Posterior vena cava (tissue), 2 donors: ENCODE results near the gene PCCA. TPM values are rescaled to one million over a fixed set of nuclear protein-coding genes. Genes with fewer than 3 reads are reported as not detected.

ENCODE experiments used
- DNase-seq: peaks from one replicate; pipeline ENCODE4 v3.0.0-alpha.2; 2020; ENCODE audit warnings: low spot score
- intact Hi-C, 2 donors: fragments of 100-400 bp; cut with DNase I; formaldehyde crosslinking; loops; one replicate each; pipeline versions ENCODE4 v1.14.1 to v1.14.2; 2022 to 2023
- total RNA-seq, 2 donors: library from RNA; stranded (reverse); fragmentation: NEBNext Ultra II Directional; extraction: Animal tissue kit (Norgen Biotek cat#: 25700); gene quantifications; one replicate each; pipeline ENCODE4 v1.2.1, GENCODE V29; 2021
- donor health status: DM: yes; HTN: yes; CAD: no.
- donor health status: DM: yes; HTN: yes; CAD: no.

PCCA gene
- total RNA-seq, 2 donors from 2014 or later, result 32.0 to 34.5 TPM

DNA sequence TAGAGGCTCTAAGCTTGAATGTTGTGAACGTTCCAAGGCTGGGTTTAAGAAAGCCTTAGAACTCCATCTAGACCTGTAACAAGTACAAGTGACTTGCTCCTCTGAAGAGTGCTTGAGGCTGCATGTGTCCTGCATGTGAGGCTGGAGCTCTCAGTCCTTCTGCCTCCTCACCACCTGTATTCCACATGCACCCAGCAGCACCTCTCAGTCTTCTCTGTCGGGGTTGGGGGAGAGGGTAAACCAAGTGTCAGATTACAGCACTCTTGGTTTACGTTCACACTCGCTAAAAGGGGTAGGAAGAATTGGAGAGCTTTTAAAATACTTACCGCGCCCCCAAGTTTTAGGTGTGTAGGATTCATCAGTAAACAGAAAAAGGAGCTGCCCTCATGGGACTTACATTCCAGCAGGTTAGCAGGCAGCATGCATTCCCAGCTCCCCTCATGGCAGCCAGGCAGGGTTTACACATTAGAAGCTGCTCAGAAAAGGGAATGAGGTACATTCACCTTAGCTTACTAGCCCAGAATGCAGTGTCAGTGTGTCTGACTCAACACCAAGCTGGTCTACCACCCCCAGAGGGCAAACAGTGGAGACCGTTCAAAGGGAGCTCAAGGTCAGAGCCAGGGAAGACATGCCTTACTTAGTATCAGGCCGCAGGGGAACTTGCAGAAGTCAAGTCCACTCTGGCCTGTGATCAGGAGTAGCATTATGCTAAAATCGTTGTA is 248.1 kb downstream of the PCCA start:
- intact Hi-C loops, result no loop called here
- DNase-seq, result no peak

DNA sequence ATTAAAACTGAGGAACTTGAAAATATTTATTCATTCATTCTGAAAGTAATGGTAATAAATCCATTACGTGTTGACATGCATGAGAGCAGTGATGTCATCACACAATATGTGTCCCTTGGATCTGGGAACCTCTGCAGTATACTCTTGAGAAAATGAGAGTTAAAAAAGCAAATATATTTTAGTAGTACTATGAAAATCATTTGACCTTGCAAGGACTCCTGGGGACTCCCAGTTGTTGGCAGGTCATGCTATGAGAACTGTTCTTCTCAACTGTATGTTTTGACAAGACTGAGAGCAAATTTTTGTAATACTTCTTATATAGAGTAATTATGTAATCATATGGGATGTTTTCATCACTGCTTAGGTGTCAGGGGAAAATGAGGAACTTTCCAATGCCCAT is 249.4 kb downstream of the PCCA start:
- DNase-seq, result no peak
- intact Hi-C loops, result no loop called here

DNA sequence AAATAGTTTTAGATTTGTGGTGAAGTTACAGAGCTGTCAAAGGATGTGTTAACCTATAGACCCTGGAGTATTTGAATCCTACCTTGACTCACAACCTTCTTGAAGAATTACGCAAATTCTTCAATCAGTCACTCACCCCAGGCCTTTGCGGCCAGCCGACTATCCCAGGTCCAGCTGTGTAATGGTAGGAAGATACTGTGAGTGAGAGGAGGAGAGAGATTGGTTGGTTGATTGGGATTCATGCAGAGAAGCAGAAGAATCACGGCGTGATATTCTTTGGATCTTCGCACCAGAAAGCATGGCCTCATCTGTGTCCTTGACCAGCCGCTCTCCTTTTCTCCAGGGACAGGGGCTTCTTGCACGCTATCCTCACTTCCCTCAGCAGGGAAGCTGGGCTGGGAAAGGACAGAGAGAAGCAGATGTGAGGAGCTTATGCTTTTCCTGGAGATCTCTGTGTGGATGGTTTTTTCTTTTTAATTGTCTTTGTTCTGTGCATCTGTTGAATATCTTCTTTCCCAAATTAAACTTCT is 250.6 kb downstream of the PCCA start:
- intact Hi-C loops, result no loop called here
- no peak for DNase-seq

DNA sequence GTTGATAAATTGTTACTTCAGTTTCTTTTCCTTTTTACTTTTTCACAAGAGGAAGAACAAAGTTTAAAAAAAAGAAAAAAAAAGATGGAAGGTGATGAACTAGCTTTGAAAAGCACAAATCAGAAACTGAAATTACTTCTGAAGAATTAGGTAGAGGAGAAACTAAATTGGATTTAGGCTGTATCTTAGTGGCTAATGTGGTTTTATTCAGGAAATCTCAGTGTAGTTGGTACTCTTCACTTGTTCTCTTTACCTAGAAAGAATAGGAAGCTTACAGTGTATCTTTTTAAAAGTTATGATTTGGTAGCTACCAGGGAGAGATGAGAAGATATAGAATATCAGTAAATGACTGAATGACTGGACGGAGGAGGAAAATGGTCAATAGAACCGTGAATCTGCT is 252.0 kb downstream of the PCCA start:
- intact Hi-C loops, result no loop called here

DNA sequence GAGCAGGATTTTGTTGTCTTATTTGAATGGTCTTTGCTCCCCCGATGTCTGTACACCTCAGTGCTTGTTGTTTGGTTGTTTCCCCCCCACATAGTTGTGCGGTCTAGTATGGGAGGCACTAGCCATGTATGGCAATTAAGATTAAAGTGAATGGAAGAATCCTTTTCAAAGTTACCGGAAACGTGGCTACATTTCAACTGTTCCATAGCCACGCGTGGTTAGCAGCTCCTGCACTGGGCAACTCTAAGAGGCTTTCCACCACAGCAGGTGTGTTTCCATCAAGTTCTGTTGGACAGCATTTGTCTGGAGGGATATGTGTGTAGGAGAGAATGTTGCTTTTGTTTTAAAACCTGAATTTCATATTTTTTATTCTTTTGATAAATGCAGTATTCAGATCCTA is 252.4 kb downstream of the PCCA start:
- intact Hi-C loops, result no loop called here

More for the DNA sequence above, 252.0 kb downstream of the PCCA start:
- DNase-seq, result no peak

DNA sequence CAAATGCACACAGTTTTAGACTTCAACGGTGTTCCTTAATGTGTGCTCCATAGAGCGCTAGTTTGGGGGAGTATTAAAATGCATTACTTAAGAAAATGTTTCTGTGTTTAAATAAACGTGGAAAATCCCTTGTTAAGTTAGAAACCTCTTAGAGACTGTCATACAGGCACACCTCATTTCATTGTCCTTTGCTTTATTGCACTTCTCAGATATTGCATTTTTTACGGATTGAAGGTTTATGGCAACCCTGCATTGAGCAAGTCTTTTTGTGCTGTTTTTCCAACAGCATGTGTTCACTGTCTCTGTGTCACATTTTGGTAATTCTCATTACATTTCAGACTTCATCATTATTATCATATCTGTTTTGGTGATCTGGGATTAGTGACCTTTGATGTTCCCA is 255.7 kb downstream of the PCCA start:
- DNase-seq, result no peak
- intact Hi-C loops, result no loop called here

More for the DNA sequence above, 252.4 kb downstream of the PCCA start:
- DNase-seq, result no peak

DNA sequence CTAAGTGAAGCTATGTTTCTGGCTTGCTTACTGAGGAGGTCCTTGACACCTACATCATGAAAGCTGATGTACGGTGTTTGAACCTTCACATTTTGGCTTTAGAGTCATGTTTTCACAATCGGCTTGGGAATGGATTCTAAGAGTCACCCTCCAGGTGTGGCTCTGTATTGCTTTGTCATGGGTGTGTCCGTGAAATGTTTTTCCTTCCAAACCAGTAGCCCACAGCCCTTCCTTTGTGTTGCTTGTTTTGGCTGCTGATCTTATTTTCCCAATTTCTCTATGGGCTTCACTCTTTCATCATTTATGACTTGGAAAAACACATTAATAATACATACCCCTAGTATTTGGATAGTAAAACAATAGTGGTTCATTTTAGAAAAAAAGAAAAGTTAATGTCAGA is 259.1 kb downstream of the PCCA start:
- DNase-seq, result no peak
- intact Hi-C loops, result no loop called here

DNA sequence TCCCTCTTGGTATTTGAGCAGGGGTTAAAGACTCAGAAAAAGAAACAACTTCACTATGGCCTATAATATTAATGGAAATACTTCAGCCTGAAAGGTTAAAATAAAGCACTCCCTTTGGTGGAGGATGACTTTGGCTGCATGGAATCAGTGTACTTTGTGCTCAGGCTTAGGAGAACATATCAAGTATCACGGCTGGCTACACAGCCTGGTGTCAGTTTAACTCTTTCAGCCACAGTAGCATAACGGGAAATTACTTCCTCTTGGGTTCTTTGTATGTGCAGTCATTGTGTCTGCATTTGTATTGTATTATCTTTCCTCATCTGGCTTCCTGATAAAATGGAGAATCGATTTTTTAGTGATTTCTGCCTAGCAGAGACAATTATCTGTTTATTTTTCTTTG is 260.7 kb downstream of the PCCA start:
- no peak for DNase-seq
- intact Hi-C loops, result no loop called here

DNA sequence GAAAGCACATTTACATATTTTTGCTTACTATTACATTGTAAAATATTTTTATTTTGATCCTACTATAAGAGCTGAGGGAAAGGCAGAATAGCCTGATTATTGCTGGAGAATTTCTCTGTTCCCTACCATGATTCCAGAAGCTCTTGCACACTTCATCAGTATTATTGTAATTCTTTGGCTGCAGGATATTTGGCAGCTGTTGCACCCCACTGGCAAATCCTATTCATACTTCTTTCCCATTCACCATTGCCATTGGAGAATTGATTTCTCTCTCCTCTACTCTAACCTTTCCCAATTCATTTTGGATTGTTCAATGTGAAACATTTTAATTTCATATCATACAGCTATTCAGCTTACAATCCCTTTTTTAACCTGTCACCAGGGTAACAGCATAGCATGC is 261.7 kb downstream of the PCCA start:
- no peak for DNase-seq

DNA sequence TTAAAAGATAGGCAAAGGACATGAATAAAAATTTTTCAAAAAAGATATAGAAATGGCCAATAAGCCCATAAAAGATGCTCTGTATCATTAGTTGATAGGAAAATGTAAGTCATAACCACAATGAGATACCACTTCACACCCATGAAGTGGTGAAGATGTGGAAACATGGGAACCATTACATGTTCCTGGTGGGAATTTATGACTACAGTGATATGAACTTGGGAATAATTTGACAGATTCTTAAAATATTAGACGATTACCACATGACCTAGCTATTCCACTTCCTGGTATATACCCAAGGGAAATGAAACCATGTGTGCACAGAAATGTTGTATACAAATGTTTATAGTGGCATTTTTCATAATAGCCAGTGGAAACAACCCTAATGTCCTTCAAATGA is 267.5 kb downstream of the PCCA start:
- intact Hi-C loops, result no loop called here
- no peak for DNase-seq

More for the DNA sequence above, 261.7 kb downstream of the PCCA start:
- intact Hi-C loops, result no loop called here

DNA sequence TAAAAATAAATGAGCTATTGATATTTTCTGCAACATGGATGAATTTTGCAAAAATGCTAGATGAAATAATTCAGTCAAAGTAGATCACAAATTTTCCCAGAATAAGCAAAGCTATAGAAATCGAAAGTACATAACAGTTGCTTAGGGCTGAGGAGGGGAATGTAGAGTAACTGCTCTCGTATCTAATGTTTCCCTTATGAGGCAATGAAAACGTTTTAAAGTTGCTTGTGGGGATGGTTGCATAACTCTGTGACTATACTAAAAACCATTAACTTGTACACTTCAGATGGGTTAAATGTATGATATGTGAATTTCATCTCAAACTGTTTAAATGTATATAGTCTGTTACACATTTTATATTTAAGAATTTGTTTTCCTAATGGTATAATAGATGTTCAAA is 268.0 kb downstream of the PCCA start:
- no peak for DNase-seq
- intact Hi-C loops, result no loop called here

DNA sequence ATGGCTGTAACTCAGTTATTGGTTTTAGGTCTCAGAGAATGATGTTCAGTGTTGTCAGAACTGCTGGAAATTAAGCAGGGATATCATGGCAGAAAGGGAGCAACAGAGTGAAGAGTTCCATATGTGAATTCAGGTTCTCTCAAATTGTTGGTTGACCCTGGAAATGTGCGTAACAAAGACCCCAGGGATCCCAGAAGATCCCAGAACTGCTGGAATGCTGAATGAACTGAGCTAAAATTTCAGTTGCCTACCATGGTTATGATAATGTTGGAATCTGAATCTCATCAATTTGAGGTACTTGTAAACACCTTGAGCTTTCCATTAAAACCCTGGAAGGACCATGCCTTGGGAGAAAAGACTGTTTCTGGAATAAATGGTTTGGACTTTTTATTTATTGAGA is 268.9 kb downstream of the PCCA start:
- no peak for DNase-seq
- intact Hi-C loops, result no loop called here

DNA sequence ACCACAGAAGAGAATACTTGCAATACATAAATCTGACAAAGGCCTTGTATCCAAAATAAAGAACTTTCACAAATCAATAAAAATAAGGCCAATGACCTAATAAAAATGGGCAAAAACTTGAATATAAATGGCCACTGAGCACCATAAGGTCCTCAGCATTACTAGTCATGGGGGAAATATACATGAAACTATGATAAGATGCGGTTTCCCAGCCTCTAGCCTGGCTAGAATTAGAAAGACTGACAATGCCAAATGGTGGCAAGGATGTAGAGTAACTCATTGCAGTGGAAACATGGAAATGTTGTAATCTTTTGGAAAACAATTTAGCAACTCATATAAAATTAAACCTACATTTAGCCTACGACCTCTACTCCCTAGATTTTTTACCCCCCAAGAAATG is 272.6 kb downstream of the PCCA start:
- DNase-seq, result no peak
- intact Hi-C loops, result no loop called here

DNA sequence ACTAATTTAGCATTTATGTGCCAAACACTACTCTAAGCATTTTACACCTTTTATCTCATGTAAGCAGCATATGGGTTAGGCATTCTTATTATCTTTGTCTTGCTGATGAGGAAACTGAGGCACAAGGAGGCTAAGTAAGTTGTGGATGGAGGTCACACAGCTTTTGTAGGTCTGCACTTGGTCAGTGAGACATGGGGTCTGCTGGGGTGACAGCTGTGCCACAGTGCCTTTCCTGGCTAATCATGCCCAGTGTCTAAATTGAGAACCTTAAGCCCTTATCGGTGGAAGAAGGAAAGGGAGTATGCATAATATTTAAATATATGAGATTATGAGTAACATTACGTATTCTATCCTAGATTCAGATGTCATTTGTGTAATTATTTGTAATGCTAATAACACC is 273.5 kb downstream of the PCCA start:
- intact Hi-C loops, result no loop called here
- DNase-seq, result no peak

DNA sequence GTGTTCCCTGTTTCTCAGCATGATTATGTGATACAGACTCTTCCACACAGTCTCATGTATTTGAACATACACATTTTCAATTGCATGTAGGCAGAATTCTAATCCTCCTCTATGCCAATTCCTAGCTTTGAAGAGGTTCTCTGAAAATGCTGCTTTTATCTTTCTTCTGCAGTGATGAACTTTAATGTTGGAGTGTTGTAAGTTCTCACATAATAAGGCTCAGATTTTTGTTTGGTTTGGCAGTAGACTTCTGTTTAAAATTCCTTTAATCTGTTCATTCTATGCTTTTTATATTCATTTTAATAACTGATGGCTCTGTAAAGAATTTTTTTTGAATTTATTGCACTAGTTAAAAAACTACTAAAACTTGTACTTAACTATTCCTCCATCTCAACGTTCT is 273.9 kb downstream of the PCCA start:
- intact Hi-C loops, result no loop called here
- no peak for DNase-seq

DNA sequence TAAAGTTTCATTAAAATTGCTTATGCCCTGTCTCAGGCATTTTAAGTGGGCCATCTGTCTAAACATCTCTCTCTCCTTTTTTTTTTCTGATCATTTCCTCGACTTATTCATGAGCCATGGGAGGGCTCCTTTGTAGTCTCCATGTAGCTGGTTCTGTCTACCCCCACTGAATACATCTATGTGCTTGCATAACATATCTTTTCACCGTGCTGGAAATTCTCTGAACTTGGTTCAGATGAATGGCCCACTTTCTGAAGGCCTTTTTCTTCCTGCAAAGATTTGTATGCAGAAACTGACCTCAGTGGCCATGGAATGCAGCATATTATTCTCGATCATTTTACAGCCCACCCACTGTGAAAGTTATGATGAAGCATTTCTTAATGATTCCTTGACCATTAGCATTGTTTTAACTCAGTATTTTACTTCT is 274.4 kb downstream of the PCCA start:
- intact Hi-C loops, result no loop called here
- DNase-seq, result no peak

DNA sequence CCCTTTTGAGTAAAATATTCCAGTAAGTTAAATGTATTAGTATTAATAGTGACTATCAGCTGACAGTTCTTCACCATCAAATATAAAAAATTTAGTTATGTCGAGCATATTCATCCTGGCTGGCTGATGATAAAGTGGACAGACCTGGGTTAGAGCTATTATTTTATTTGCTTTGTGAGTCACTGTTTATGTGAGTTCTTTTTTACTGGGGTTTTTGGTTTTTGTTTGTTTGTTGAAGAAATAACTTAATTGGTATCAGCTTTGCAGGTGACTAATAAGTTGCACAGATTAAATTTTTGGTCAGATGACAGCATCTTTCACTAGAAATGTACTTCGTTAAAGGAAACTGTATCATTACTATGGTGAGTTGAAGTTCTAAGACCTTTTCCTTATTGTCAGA is 275.0 kb downstream of the PCCA start:
- DNase-seq, result no peak
- intact Hi-C loops, result no loop called here

DNA sequence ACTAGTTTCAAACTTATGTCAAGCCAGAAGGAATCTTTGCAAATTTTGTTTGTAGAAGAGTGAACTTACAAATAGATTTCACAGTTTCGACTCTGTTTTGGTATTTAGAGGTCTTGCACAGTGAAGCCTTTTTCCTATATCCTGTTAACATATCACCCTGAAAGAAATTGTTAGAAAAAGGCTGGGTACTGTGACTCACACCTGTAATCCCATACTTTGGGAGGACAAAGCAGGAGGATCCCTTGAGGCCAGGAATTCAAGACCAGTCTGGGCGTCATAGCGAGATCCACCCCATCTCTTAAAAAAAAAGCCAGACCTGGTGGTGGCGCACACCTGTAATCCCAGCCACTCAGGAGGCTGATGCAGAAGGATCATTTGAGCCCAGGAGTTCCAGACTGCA is 275.7 kb downstream of the PCCA start:
- no peak for DNase-seq
- intact Hi-C loops, result no loop called here

DNA sequence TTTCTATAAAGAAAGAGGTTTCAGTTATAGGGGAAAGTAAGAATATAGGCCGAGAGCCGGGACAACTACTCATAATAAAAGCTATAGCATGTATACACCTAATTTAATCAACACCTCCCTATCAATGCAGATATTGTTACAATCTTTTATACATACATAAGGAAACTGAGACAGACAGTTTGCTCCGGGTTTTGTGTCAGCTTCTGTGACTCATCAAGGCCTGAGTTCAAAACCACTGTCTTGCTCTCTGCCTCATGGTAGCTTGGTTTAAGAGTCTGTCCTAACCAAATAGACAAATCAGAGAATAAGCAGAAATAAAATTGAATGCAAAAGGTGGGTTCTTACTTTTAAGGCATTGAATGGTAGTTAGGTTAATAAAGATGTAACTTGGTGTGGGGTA is 276.8 kb downstream of the PCCA start:
- DNase-seq, result no peak
- intact Hi-C loops, result no loop called here

DNA sequence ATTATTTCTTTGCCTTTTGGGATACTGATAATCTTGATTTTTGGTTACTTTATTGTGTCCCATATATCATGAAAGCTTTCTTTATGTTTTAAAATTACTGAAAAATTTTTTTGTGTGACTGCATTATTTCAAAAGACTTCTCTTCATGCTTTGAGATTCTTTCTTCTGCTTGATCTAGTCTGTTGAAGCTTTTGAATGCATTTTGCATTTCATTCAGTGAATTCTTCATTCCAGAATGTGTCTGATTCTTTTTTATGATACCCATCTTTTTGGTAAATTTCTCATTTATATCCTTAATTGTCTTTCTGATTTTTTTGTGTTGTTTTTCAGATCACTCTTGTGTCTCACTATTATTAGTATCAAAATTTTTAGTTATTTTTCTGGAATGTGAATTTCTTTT is 289.6 kb downstream of the PCCA start:
- no peak for DNase-seq
- intact Hi-C loops, result no loop called here

DNA sequence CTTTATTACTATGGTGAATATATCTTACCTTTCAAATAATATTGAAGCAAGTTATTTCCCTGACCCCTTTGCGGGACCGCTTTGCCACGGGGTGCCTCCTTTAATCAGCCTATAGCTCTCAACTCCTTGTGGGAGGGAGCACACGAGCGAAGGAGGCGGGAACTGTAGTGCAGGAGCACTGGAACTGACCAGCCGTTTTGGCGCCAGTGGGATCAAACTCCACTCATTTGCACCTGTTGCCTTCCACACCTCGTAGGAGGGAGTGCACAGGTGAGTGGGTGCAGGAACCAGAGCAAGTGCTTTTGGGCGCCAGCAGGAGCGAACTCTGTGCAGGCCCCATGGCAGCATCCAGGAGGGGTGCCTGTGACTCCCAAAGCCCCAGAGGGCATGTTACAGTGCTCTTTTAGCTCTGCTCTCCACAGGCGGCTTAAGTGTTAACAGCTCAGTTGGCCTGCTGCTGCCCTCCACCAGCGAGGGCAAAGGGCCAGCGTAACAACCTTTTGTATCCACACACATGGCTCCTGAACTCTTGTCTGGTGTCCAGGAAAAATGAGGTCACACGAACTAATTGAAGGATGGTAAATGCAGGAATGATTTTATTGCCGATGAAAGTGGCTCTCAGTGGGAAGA is 292.8 kb downstream of the PCCA start:
- intact Hi-C loops, result no loop called here

More for the DNA sequence above, 292.8 kb downstream of the PCCA start:
- DNase-seq, result no peak
